ENCODE measurements around the gene TEX264. TPM values are rescaled to one million over a fixed set of nuclear protein-coding genes. Genes with fewer than 3 reads are reported as not detected.

TEX264 gene
- total and polyA plus RNA-seq, 2 of the 13 experiments (the other 11 are each of a cell fraction or from before 2014, with no cell fraction given) = 35.2 to 52.1 TPM

GRCh38 chr3:51683566-51683965, 12.5 kb downstream of the TEX264 start:
- no peak overlapping the region for H3K4me3 ChIP-seq (replicated peaks in 1 of 3; ENCODE audit: insufficient read depth in 1 of 3, low read depth in 2 of 3, low read length in 3 of 3)
- no TSS peak for BruUV-seq (replicated peaks)
- no peak overlapping the region for H2AFZ ChIP-seq (ENCODE audit: low read length)
- H3K4me1 ChIP-seq (ENCODE audit: insufficient read depth, low read length) = 0 out of 2 replicates have a peak, but pooled peaks cover 12% of the 10 kb centered on the region
- in situ Hi-C loops (cut with HindIII; ENCODE audit: extremely low pct_ligation_motif_present, low pct_unique_long_range_greater_than_20kb) = loop anchor here (5.0 kb wide), 1 partner anchor 46 kb away; no protein-coding TSS in a partner anchor
- FAIRE-seq = no peak
- H3K4me2 ChIP-seq (ENCODE audit: low read depth, low read length) = no peak overlapping the region
- H3K9ac ChIP-seq (ENCODE audit: insufficient read depth, low read depth, low read length) = no peak overlapping the region
- no peak overlapping the region for H3K27ac ChIP-seq (ENCODE audit: extremely low read length, insufficient read depth, low read length)
- H3K36me3 ChIP-seq (replicated peaks in 1 of 2; ENCODE audit: control insufficient read depth in 1 of 2, insufficient read depth in 2 of 2, low read length in 2 of 2) = peaks cover 24 to 49% of the 10 kb centered on the region in 2 experiments
- ChIA-PET CTCF (ENCODE audit: low intra/inter-chr PET ratio, low total read pairs) (no interaction called here), POLR2A (no interaction called here)
- ATAC-seq = no peak
- intact Hi-C loops (cut with micrococcal nuclease; ENCODE audit: unreplicated experiment) = no loop called here
- no peaks in the 10 kb centered on the region for H3K9me3 ChIP-seq (ENCODE audit: low read length)
- 100% methylated on average over 2 of the region's 2 CpGs for WGBS (ENCODE audit: low lambda C conversion rate)
- no peak for DNase-seq (ENCODE audit: low spot score)
- TF ChIP-seq RELA (CRISPR knock-in tag; IDR thresholded peaks at IDR 0.05) = no peak
- no peak for TF ChIP-seq ZNF430 (CRISPR knock-in tag; IDR thresholded peaks at IDR 0.05)
- TF ChIP-seq ZBTB33 (CRISPR knock-in tag; IDR thresholded peaks at IDR 0.05) = no peak
- TF ChIP-seq NFKBIZ (CRISPR knock-in tag; IDR thresholded peaks at IDR 0.05) = no peak
- no peak for TF ChIP-seq HNF4G (IDR thresholded peaks at IDR 0.05; ENCODE audit: borderline replicate concordance, low read depth, low read length)
- TF ChIP-seq HNF4G (CRISPR knock-in tag; IDR thresholded peaks at IDR 0.05; ENCODE audit: borderline replicate concordance, low read depth) = no peak
- TF ChIP-seq ZNF20 (CRISPR knock-in tag; IDR thresholded peaks at IDR 0.05) = no peak
- TF ChIP-seq CEBPG (CRISPR knock-in tag; IDR thresholded peaks at IDR 0.05) = no peak
- no peak for TF ChIP-seq ZSCAN30 (CRISPR knock-in tag; IDR thresholded peaks at IDR 0.05)
- TF ChIP-seq, protein P1, sequence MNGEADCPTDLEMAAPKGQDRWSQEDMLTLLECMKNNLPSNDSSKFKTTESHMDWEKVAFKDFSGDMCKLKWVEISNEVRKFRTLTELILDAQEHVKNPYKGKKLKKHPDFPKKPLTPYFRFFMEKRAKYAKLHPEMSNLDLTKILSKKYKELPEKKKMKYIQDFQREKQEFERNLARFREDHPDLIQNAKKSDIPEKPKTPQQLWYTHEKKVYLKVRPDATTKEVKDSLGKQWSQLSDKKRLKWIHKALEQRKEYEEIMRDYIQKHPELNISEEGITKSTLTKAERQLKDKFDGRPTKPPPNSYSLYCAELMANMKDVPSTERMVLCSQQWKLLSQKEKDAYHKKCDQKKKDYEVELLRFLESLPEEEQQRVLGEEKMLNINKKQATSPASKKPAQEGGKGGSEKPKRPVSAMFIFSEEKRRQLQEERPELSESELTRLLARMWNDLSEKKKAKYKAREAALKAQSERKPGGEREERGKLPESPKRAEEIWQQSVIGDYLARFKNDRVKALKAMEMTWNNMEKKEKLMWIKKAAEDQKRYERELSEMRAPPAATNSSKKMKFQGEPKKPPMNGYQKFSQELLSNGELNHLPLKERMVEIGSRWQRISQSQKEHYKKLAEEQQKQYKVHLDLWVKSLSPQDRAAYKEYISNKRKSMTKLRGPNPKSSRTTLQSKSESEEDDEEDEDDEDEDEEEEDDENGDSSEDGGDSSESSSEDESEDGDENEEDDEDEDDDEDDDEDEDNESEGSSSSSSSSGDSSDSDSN (CRISPR knock-in tag; IDR thresholded peaks at IDR 0.05) = no peak
- TF ChIP-seq, protein P2, sequence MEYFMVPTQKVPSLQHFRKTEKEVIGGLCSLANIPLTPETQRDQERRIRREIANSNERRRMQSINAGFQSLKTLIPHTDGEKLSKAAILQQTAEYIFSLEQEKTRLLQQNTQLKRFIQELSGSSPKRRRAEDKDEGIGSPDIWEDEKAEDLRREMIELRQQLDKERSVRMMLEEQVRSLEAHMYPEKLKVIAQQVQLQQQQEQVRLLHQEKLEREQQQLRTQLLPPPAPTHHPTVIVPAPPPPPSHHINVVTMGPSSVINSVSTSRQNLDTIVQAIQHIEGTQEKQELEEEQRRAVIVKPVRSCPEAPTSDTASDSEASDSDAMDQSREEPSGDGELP (IDR thresholded peaks at IDR 0.05; ENCODE audit: borderline replicate concordance, low read depth) = no peak
- TF ChIP-seq, protein P3, sequence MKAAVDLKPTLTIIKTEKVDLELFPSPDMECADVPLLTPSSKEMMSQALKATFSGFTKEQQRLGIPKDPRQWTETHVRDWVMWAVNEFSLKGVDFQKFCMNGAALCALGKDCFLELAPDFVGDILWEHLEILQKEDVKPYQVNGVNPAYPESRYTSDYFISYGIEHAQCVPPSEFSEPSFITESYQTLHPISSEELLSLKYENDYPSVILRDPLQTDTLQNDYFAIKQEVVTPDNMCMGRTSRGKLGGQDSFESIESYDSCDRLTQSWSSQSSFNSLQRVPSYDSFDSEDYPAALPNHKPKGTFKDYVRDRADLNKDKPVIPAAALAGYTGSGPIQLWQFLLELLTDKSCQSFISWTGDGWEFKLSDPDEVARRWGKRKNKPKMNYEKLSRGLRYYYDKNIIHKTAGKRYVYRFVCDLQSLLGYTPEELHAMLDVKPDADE (CRISPR knock-in tag; IDR thresholded peaks at IDR 0.05) = no peak
- H4K20me1 ChIP-seq (ENCODE audit: insufficient read depth, low read length) = peaks cover 4% of the 10 kb centered on the region; the same call in 1 of the 2 replicates
- peaks cover 3% of the 10 kb centered on the region for H3K79me2 ChIP-seq (ENCODE audit: insufficient read depth, low read length)
- no peaks in the 10 kb centered on the region for H3K27me3 ChIP-seq (ENCODE audit: control insufficient read depth in 1 of 2, insufficient read depth in 2 of 2, low read length in 2 of 2)
